Activated T-cell treated with anti-CD3 and anti-CD28 coated beads for 1 hour (primary cell): ENCODE measurements around the gene STK4.
"Not testable (repeated sequence)": the region's sequence is repeated elsewhere in the genome, so short reads cannot be mapped to it uniquely, and the experiment has no call there.

Experiments used
- DNase-seq: peaks from one replicate; pipeline ENCODE4 v3.0.0-alpha.2; 2020; ENCODE audit warnings: low read depth

The STK4 gene

DNA sequence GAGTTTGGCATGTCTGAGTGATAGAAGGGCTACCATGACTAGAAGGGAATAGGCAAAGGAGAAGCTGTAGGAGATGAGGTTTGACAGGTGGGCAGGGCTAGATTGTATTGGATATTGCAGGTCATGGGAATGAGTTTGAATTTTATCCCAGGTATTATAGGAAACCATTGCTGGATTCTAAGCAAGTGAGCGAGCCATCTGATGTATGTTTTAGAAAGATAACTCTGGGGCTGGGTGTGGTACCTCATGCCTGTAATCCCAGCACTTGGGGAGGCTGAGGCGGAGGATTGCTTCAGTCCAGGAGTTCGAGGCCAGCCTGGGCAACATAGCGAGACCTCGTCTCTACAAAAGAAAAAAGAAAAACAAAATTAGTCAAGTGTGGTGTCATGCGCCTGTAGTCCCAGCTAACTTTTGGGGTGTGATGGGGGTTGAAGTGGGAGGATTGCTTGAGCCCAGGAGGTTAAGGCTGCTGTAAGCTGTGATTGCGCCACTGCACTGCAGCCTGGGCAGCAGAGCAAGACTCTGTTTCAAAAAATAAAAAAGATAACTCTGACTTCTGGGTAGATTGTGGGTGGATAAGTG is 16.9 kb downstream of the STK4 start:
- DNase-seq = no peak

- no peak for DNase-seq
Observed at GRCh38 chr20:44988631-44989171, 22.4 kb downstream of the STK4 start.

DNA sequence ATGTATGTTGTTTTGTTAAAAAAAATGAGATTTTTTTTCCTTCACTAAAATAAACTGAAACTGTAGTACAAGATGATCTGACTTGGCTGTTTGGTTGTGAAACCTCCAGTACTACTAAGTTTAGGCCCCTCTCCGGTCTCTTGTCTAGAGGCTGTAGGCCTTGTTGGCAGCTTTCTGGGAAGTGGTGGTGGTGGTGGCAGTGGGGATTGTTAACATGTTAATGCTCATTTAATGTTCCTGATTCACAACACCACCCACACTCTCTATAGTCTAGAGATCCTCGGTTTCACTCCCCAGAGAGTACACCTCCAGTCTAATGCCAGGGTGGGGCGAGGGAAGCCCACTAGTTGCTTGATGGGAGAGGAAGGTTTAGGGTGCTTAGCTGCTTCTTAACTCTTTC is 24.1 kb downstream of the STK4 start:
- no peak for DNase-seq

DNA sequence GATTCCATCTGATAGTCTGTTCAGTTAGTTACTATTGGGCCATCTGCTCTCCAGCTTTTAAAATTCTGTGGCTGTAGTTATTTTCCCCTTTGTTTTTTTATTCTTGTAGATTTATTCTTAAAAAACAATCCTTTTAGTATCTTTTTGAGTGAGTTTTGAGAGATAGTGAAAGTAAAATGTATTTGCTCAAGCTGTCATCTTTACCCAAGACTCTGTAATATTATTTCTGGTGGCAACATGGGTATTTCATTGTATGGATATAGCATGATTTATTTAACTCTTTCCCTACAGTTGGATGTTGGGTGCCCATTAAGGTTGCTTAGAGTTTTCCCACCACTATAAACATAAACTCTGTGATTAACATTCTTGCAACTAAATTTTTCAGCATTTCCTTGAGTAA is 24.6 kb downstream of the STK4 start:
- no peak for DNase-seq

DNA sequence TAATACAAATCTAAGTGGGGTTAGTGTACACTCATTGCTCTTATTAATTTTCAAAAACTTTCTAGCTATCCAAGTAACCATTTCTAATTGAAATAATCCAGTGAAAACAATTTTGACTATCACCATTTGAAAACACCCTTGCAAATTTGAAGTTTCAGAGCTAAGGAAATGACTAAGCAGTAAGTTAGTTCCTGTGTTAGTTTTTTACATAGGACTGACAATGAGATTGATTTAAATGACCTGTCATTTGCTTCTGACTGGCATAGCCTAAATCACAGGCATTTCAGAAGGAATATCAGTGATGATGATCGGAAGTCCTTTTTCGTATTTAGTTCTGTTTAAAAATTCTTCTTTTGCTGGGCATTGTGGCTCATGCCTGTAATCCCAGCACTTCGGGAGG is 27.0 kb downstream of the STK4 start:
- no peak for DNase-seq

DNA sequence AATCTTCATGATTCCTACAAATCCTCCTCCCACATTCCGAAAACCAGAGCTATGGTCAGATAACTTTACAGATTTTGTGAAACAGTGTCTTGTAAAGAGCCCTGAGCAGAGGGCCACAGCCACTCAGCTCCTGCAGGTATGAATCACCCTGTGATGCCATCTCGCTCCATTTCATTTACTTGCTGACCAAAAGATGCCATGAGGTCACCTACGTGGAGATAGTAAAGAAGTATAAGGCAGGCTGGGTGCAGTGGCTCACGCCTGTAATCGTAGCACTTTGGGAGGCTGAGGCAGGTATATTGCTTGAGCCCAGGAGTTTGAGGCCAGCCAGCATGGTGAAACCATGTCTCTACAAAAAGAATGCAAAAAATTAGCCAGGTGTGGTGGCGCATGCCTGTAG is 30.9 kb downstream of the STK4 start:
- DNase-seq = no peak

- no peak for DNase-seq
Observed at GRCh38 chr20:44997668-44998067, 31.4 kb downstream of the STK4 start.

GRCh38 chr20:45008521-45009049 is 42.3 kb downstream of the STK4 start:
- DNase-seq = no peak

DNA sequence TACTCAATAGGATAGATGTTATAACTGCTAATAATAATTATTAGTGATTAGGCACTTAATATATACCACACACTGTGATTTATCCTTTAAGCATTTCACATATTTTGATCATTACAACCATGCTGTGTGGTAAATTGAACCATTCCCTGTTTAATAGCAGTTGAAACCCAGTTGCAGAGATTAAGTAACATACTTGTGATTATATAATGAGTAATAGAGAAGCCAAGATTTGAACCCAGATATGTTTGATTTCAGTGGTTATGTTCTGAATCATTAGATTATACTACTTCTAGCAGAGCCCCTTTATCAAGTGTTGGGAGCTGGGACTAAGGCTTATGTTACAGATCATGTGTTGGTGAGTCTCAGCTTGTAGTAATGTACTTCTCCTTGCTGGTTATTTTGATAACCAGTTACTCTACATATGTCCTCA is 44.1 kb downstream of the STK4 start:
- DNase-seq = no peak

- DNase-seq = peak; percentile 48
Observed at GRCh38 chr20:45011108-45011526, 44.8 kb downstream of the STK4 start.

- no peak for DNase-seq
Observed at GRCh38 chr20:45012682-45013302, 46.5 kb downstream of the STK4 start.

DNA sequence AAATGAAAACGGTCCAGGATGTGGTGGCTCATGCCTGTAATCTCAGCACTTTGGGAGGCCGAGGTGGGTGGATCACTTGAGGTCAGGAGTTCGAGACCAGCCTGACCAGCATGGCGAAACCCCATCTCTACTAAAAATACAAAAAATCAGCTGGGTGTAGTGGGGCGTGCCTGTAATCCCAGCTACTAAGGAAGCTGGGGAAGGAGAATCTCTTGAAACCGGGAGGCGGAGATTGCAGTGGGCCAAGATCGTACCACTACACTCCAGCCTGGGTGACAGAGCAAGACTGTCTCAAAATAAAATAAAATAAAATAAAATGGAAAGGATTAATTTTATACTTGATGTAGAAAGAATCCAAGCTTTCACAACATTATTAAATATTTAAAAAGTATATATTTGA is 47.8 kb downstream of the STK4 start:
- not testable (repeated sequence) for DNase-seq

DNA sequence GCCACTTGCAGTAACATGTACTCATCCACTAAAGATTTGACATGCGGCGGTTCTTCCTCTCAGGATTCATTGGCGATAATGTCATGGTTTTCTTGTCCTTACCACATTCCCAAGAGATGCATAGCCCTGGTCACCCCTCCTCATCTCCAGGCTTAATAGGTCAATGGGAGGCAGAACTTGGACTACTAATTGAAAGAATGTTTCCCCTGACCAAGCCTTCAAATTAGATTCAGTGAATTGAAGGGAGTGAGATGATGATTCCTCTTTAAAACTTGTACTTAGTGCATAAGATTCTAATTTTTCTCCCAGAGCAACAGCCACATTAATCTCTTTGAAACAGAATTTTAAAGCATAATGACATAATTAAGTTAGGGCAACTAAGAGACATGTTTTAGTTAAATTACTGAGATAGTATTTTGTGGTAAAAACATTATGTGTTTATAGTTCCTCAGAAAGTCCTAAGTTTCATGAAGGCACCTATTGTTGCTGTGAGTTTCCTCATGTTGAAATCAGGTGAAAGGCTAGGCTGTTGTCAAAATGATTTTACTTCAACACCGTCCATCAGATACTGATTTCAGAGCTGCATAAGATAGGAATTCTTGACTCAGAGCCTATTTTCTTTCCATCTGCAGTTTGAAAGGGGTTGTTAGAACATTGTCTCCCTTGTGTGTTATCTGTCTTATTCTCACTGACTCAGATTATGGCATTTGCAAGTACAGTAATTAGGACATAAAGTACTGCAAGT is 48.5 kb downstream of the STK4 start:
- DNase-seq = no peak

- DNase-seq = no peak
Observed at GRCh38 chr20:45016089-45016671, 49.9 kb downstream of the STK4 start.

DNA sequence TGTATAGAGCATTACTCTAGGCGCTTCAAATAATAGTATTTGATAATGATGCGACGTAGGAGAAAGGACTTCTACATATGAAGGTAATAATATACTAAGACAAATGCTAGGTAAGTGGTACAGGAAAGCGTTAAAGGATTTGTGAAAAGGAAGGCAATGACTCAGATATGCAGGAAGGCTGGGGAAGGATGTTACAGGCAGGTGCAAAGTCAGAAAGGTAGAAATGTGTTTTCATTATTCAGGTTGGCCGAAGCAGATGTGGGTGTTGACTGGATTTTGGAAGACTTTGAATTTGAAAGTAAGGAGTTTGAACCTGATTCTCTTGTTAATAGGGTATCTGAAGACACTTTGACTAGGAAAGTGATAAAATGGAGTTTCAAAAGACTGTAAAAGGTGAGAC is 51.0 kb downstream of the STK4 start:
- DNase-seq = no peak

- no peak for DNase-seq
Observed at GRCh38 chr20:45017857-45018256, 51.5 kb downstream of the STK4 start.

DNA sequence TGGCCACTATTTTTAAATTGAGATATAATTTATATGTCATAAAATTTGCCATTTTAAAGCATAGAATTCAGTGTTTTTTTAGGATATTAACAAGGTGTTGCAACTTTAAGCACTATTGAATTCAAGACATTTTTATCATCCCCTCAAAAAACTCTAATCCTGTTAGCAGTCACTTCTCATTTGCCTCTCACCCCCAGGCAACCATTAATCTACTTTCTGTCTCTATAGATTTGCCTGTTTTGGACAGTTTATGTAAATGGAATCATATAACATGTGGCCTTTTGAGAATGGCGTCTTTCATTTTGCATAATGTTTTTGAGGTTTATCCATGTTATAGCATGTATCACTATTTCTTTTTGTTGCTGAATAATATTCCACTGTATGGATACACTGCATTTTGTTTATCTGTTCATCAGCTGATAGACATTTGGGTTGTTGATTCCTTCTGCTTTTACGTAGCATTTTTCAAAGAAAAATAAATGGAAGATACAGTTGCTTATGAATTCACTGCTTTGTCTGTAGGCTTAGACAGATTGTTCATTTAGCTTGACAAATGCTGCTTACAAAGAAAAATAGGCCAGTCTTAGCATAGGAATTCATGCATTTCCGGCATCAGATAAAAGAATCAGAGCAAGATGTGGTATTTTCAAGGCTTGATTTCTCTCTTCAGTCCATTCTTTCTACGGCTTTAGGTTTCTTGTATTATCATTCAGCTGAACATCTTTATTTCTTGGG is 52.9 kb downstream of the STK4 start:
- no peak for DNase-seq

- DNase-seq = no peak
Observed at GRCh38 chr20:45019762-45020123, 53.4 kb downstream of the STK4 start.

- no peak for DNase-seq
Observed at GRCh38 chr20:45020236-45020886, 54.0 kb downstream of the STK4 start.

GRCh38 chr20:45021631-45022030 is 55.3 kb downstream of the STK4 start:
- no peak for DNase-seq

DNA sequence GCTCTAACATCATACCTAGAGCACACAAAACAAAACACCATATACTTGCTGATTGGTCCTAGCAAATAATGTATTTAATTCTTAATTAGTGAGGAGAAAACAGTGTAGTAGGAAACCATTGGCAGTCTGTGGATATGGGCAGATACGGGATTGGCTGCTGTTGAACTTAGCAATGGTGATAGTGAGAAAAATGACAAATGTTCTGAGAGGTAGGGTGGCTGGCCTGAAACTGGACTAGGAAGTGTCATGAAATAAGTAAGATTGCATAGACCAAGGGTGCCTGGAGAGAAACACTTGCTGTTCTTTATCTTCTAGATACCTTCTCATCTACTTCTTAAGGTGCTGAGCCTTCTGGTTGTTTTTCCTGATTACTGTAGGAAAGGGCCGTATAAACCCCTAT is 56.8 kb downstream of the STK4 start:
- not testable (repeated sequence) for DNase-seq
